Measurements from ENCODE around the gene DCBLD1. TPM values are rescaled to one million over a fixed set of nuclear protein-coding genes. Genes with fewer than 3 reads are reported as not detected.

DCBLD1 gene
- total and polyA plus RNA-seq, 2 of the 13 experiments (the other 11 are each of a cell fraction or from before 2014, with no cell fraction given): 23.2 to 41.5 TPM

- TF ChIP-seq HMGXB3 (CRISPR knock-in tag; IDR thresholded peaks at IDR 0.05; ENCODE audit: borderline replicate concordance) (no peak), ZNF281 (CRISPR knock-in tag; IDR thresholded peaks at IDR 0.05; ENCODE audit: borderline replicate concordance) (no peak), CHD4 (IDR thresholded peaks at IDR 0.05; ENCODE audit: borderline replicate concordance, low read length) (no peak), ARID2 (CRISPR knock-in tag; IDR thresholded peaks at IDR 0.05; ENCODE audit: borderline replicate concordance) (no peak), ZFP37 (CRISPR knock-in tag; IDR thresholded peaks at IDR 0.05; ENCODE audit: borderline replicate concordance) (no peak), ZBTB7B (CRISPR knock-in tag; IDR thresholded peaks at IDR 0.05) (no peak), ARID3A (IDR thresholded peaks at IDR 0.05; ENCODE audit: low read depth, low read length) (peak; percentile 77), KDM6A (CRISPR knock-in tag; IDR thresholded peaks at IDR 0.05; ENCODE audit: low read depth) (no peak), ZNF225 (CRISPR knock-in tag; IDR thresholded peaks at IDR 0.05) (no peak), ZNF30 (CRISPR knock-in tag; IDR thresholded peaks at IDR 0.05) (no peak), FOSL1 (CRISPR knock-in tag; IDR thresholded peaks at IDR 0.05; ENCODE audit: borderline replicate concordance) (no peak), HMGXB4 (CRISPR knock-in tag; IDR thresholded peaks at IDR 0.05; ENCODE audit: borderline replicate concordance in 1 of 2, low read depth in 1 of 2) (no peak), BRCA1 (CRISPR knock-in tag; IDR thresholded peaks at IDR 0.05) (no peak), FOXA1 (IDR thresholded peaks at IDR 0.05) (peak; percentile 28; the same call in 1 of the 2 replicates), FOXA1 (CRISPR knock-in tag; IDR thresholded peaks at IDR 0.05) (peak; percentile 35; the same call in 1 of the 2 replicates), SKI (IDR thresholded peaks at IDR 0.05; ENCODE audit: partially characterized antibody) (no peak), KAT8 (CRISPR knock-in tag; IDR thresholded peaks at IDR 0.05) (no peak), ZNF337 (CRISPR knock-in tag; IDR thresholded peaks at IDR 0.05; ENCODE audit: borderline replicate concordance, low read depth) (no peak), JDP2 (CRISPR knock-in tag; IDR thresholded peaks at IDR 0.05; ENCODE audit: borderline replicate concordance) (no peak)
These were observed 66.4 kb downstream of the DCBLD1 start (continued) for GRCh38 chr6:117548797-117549301.
